Kidney (tissue), 14 donors: ENCODE data around the gene FBN2. TPM values are rescaled to one million over a fixed set of nuclear protein-coding genes. Genes with fewer than 3 reads are reported as not detected.

Experiments used
- DNase-seq, 5 donors: peaks; one replicate each; pipeline ENCODE4 v3.0.0-alpha.2; 2013 to 2020
- FAIRE-seq: peaks from 2 replicates; lab custom pipeline; 2012; peaks lifted over from hg19 to GRCh38; lab: Jason Lieb, UNC
- H3K27ac ChIP-seq, 2 donors: one replicate each; pipeline ENCODE4 v1.7.0; 2013; ENCODE audit warnings: low read depth in 2 of 2, low read length in 2 of 2, inconsistent platforms in 1 of 2
- H3K27me3 ChIP-seq: one replicate; pipeline ENCODE4 v1.7.1; 2013; ENCODE audit warnings: low read length, inconsistent platforms; ENCODE audit not compliant: control insufficient read depth, insufficient read depth
- H3K36me3 ChIP-seq, 3 donors: one replicate each; pipeline versions ENCODE4 v1.7.0 to v1.7.1; 2013; ENCODE audit warnings: low read length in 3 of 3, control low read depth in 1 of 3, inconsistent platforms in 1 of 3; ENCODE audit not compliant: insufficient read depth in 3 of 3, control insufficient read depth in 2 of 3
- H3K4me1 ChIP-seq, 3 donors: one replicate each; pipeline versions ENCODE4 v1.7.0 to v1.7.1; 2013; ENCODE audit warnings: low read length in 3 of 3, inconsistent platforms in 1 of 3, low read depth in 1 of 3; ENCODE audit not compliant: control insufficient read depth in 2 of 3, insufficient read depth in 2 of 3
- H3K4me3 ChIP-seq, 3 donors: one replicate each; pipeline versions ENCODE4 v1.7.0 to v1.8.1; 2013; ENCODE audit warnings: low read length in 3 of 3, control low read depth in 1 of 3, inconsistent platforms in 1 of 3
- H3K9ac ChIP-seq, 3 donors: one replicate each; pipeline versions ENCODE4 v1.7.0 to v1.7.1; 2013; ENCODE audit warnings: low read length in 3 of 3, control low read depth in 1 of 3, inconsistent platforms in 1 of 3
- H3K9me3 ChIP-seq, 3 donors: one replicate each; pipeline versions ENCODE4 v1.7.0 to v1.7.1; 2013; ENCODE audit warnings: low read length in 3 of 3, control low read depth in 1 of 3, inconsistent platforms in 1 of 3; ENCODE audit not compliant: control insufficient read depth in 2 of 3, insufficient read depth in 1 of 3
- intact Hi-C: fragments of 100-400 bp; cut with DNase I; formaldehyde crosslinking; loops from one replicate; pipeline ENCODE4 v1.11.1; 2022
- polyA plus RNA-seq: library from polyadenylated mRNA; stranded (reverse); fragments of 350-450 nt; fragmentation: Illumina TruSeq; extraction: RNeasy Lipid Tissue Mini Kit (QIAGEN cat#74804); gene quantifications from one replicate; pipeline ENCODE4 v1.2.3, GENCODE V29; 2014; ENCODE audit warnings: low read depth, low replicate concordance; ENCODE audit not compliant: insufficient read depth
- total RNA-seq: library from RNA; stranded (reverse); fragmentation: NEBNext Ultra II Directional; extraction: Animal tissue kit (Norgen Biotek cat#: 25700); gene quantifications from one replicate; pipeline ENCODE4 v1.2.1, GENCODE V29; 2021
- TF ChIP-seq, protein P1 (sequence below): IDR thresholded peaks from 3 replicates; pipeline ENCODE4 v1.5.1; 2012; ENCODE audit warnings: mild to moderate bottlenecking, moderate library complexity, borderline replicate concordance; ENCODE audit not compliant: insufficient read depth; ENCODE audit errors: extremely low read depth
- donor health status: control.
- donor health status: control.
- donor health status: control.
- donor health status: control.
- donor health status: control.
- donor health status: DM: yes; HTN: yes; CAD: no.
- donor health status: Normal renal cell carcinoma (clear cell type).

The FBN2 gene
- total and polyA plus RNA-seq, 2 donors from 2014 or later, result 0.11 to 1.0 TPM

DNA sequence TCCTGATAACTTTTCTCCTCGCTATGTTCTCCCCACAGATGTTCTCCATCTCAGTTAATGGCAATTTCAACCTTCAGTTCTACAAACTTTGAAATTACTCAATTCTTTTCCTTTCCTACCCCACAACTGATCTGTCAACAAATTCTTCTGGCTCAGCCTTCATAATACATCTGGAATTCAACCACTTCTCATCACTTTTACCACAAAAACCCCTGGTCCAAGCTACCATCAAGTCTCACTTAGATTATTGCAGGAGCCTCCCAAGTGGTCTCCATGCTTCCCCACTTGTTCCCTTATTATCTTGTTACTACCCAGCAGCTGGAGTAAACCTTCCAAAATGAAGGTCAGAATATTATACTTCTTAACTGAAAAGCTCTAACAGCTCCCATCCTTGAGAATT lies 110.1 kb downstream of the FBN2 start:
- H3K4me1 ChIP-seq, result no peaks in the 10 kb centered on the region
- intact Hi-C loops, result no loop called here
- TF ChIP-seq, protein P1, sequence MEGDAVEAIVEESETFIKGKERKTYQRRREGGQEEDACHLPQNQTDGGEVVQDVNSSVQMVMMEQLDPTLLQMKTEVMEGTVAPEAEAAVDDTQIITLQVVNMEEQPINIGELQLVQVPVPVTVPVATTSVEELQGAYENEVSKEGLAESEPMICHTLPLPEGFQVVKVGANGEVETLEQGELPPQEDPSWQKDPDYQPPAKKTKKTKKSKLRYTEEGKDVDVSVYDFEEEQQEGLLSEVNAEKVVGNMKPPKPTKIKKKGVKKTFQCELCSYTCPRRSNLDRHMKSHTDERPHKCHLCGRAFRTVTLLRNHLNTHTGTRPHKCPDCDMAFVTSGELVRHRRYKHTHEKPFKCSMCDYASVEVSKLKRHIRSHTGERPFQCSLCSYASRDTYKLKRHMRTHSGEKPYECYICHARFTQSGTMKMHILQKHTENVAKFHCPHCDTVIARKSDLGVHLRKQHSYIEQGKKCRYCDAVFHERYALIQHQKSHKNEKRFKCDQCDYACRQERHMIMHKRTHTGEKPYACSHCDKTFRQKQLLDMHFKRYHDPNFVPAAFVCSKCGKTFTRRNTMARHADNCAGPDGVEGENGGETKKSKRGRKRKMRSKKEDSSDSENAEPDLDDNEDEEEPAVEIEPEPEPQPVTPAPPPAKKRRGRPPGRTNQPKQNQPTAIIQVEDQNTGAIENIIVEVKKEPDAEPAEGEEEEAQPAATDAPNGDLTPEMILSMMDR, result no peak
- DNase-seq, result no peak
- H3K27me3 ChIP-seq, result no peaks in the 10 kb centered on the region
- no peak overlapping the region for H3K27ac ChIP-seq
- no peak overlapping the region for H3K9ac ChIP-seq
- no peaks in the 10 kb centered on the region for H3K36me3 ChIP-seq
- FAIRE-seq, result no peak
- no peaks in the 10 kb centered on the region for H3K9me3 ChIP-seq
- H3K4me3 ChIP-seq, result no peak overlapping the region

DNA sequence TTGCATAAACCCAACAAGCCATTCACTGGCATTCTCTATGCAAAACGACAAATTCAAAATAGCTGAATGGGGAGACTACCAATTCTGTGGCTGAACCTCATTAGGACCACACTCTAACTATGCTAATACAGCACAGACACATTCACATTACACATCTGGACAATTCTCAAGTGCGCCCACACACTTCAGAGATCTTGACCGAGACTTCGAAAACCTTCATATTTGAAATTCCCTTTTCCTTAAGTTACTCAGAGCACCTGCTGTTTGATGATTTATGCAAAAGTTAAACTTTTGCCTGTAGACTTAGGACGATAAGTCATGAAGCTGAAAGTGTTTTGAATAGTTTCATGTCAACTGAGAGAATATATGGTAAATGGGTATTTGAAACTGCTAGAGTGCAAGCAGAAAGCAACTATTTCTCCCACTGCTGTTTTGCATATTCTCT lies 111.9 kb downstream of the FBN2 start:
- H3K9ac ChIP-seq, result no peak overlapping the region
- DNase-seq (peak in 1 of 5 donors; percentile 57), FAIRE-seq (no peak)
- H3K27me3 ChIP-seq, result no peaks in the 10 kb centered on the region
- no peak overlapping the region for H3K4me3 ChIP-seq
- no peak overlapping the region for H3K27ac ChIP-seq
- no peaks in the 10 kb centered on the region for H3K36me3 ChIP-seq
- H3K9me3 ChIP-seq, result no peaks in the 10 kb centered on the region
- H3K4me1 ChIP-seq, result no peaks in the 10 kb centered on the region
- intact Hi-C loops, result no loop called here
- TF ChIP-seq, protein P1, result no peak

DNA sequence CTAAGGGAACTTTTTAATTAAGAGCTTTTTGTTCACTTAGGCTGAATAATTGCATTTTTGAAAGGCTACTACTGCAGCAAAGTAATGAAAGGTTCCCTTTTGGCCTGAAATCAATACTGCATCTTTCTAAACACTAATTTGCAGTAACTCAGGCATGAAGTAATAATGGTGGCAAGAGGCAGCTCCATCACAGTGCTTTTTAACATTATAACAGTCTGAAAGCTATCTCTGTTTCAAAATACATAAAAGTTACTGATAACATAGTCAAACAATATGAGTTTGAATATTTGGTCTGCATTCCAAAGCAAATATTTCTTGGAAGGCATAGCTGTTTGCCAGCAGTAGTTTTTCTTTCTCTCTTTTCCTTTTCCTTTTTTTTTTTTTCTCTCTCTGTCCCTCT lies 113.4 kb downstream of the FBN2 start:
- no peak overlapping the region for H3K27ac ChIP-seq
- H3K4me1 ChIP-seq, result no peaks in the 10 kb centered on the region
- FAIRE-seq, result no peak
- H3K4me3 ChIP-seq, result no peak overlapping the region
- intact Hi-C loops, result no loop called here
- no peaks in the 10 kb centered on the region for H3K9me3 ChIP-seq
- no peak overlapping the region for H3K9ac ChIP-seq
- H3K36me3 ChIP-seq, result no peaks in the 10 kb centered on the region
- DNase-seq, result peak in 1 of 5 donors; percentile 22
- TF ChIP-seq, protein P1, result no peak
- H3K27me3 ChIP-seq, result no peaks in the 10 kb centered on the region

DNA sequence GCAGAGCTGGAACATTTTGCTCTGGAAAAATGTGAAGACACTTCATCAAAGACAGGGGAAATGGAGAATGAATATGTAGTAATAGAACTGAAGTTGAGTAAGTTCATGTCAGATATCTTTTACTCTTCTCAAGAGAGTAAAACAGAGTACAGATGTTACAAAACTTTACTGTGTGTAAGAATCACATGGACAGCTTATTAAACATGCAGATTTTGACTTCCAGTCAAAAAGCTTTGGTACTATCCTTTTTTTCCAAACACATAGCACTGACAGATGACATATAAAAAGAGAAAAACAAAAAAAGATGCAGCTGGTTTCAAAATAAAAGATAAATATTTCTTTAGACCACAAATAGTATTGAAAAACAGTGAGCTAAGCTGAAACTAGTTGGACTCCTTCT lies 115.4 kb downstream of the FBN2 start:
- FAIRE-seq, result no peak

More for the DNA sequence above, 115.4 kb downstream of the FBN2 start:
- Histone ChIP-seq H3K36me3 (no peaks in the 10 kb centered on the region), H3K9ac (no peak overlapping the region), H3K4me3 (no peak overlapping the region), H3K9me3 (no peaks in the 10 kb centered on the region), H3K27ac (no peak overlapping the region), H3K27me3 (no peaks in the 10 kb centered on the region), H3K4me1 (no peaks in the 10 kb centered on the region)
- TF ChIP-seq, protein P1, result no peak
- intact Hi-C loops, result no loop called here
- no peak for DNase-seq
